ENCODE data around the gene ALG6.

ALG6 gene

DNA sequence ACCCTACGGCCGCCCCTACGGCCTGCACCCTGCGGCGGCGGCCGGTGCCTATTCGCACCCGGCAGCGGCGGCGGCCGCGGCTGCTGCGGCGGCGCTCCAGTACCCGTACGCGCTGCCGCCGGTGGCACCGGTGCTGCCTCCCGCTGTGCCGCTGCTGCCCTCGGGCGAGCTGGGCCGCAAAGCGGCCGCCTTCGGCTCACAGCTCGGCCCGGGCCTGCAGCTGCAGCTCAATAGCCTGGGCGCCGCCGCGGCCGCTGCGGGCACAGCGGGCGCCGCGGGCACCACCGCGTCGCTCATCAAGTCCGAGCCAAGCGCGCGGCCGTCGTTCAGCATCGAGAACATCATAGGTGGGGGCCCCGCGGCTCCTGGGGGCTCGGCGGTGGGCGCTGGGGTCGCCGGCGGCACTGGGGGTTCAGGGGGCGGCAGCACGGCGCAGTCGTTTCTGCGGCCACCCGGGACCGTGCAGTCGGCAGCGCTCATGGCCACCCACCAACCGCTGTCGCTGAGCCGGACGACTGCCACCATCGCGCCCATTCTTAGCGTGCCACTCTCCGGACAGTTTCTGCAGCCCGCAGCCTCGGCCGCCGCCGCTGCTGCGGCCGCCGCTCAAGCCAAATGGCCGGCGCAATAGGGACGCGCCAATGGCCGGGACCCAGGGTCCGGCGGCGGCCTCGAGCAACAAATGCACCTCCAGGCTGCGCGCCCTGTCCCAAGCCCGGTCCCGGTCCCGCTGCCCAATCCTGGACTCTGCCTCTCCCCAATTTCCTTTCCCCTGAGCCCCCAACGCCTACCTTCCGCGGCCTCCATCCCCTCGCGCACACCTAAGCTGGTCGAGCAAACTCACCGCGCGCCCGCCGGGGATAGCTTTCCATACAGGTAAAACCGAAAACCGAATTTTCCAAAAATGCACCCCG lies 43.3 kb upstream of the ALG6 start:
- Histone ChIP-seq H3K9me3 (ENCODE audit: insufficient read depth, low read depth, low read length) (no peaks in the 10 kb centered on the region), H3K4me3 (ENCODE audit: low read length) (peak overlapping the region; percentile 90), H3K27ac (ENCODE audit: low read length) (no peak overlapping the region), H3K36me3 (ENCODE audit: insufficient read depth, low read depth, low read length) (no peaks in the 10 kb centered on the region), H3K4me1 (ENCODE audit: insufficient read depth, low read length) (peaks cover 15% of the 10 kb centered on the region; the same call in 1 of the 2 replicates), H3K27me3 (ENCODE audit: insufficient read depth, low read length) (peaks cover 100% of the 10 kb centered on the region), H3K9ac (ENCODE audit: low read depth, low read length) (peak overlapping the region; percentile 65; the same call in 1 of the 2 replicates)

DNA sequence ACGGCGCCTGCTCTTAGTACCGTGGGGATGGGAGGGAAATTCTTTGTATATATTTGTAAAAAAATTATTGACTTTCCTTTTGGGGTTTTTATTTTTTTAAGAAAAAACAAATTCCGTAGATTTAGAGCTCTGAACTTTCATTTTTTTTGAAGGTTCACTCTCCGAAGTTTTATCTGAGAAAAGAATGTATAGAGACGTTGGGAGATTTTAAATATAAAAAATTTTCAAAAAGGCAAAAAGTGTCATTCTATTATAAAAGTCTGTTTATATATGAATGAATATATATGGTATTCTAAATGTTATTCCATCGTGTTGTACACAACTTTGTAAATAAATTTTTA lies 42.7 kb upstream of the ALG6 start:
- peak overlapping the region; percentile 65; the same call in 1 of the 2 replicates for H3K9ac ChIP-seq (ENCODE audit: low read depth, low read length)
- H3K4me1 ChIP-seq (ENCODE audit: insufficient read depth, low read length): peaks cover 17% of the 10 kb centered on the region; the same call in 1 of the 2 replicates
- H3K9me3 ChIP-seq (ENCODE audit: insufficient read depth, low read depth, low read length): no peaks in the 10 kb centered on the region
- H3K27me3 ChIP-seq (ENCODE audit: insufficient read depth, low read length): peaks cover 100% of the 10 kb centered on the region
- H3K36me3 ChIP-seq (ENCODE audit: insufficient read depth, low read depth, low read length): no peaks in the 10 kb centered on the region
- no peak overlapping the region for H3K27ac ChIP-seq (ENCODE audit: low read length)
- H3K4me3 ChIP-seq (ENCODE audit: low read length): peak overlapping the region; percentile 90

DNA sequence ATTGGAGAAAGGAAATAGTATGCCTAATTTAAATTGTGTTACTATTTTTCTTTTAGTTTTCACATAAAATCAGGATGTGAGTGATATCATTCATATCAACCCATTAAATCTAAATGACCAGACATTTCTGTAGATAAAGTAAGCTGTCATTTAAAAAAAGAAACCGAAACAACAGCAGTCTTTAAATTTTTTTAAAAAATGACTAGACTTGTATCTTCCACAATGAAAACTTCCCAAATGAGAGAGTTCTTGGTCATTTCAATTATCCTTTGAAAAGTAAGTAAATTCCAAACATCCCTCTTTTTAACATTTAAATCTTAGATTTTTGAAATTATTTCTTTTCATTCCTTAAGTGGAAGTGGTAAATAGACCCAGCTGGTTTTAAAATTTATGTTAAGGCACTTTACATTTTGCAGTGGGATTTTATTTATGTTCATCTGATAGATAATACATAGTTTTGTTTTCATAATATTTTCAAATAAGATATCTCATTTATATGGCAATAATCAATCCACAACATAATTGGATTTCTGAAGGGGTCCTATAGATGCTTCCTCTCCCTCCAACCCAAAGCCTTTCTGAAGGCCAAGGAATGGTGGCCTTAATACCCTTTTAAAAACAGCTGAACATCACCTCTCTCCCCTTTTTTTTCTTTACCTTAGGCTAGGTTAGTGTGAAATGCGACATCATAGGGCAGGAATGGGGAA lies 42.0 kb upstream of the ALG6 start:
- no peaks in the 10 kb centered on the region for H3K36me3 ChIP-seq (ENCODE audit: insufficient read depth, low read depth, low read length)
- peaks cover 17% of the 10 kb centered on the region; the same call in 1 of the 2 replicates for H3K4me1 ChIP-seq (ENCODE audit: insufficient read depth, low read length)
- peak overlapping the region; percentile 90 for H3K4me3 ChIP-seq (ENCODE audit: low read length)
- peak overlapping the region; percentile 15; the same call in 1 of the 2 replicates for H3K9ac ChIP-seq (ENCODE audit: low read depth, low read length)
- no peak overlapping the region for H3K27ac ChIP-seq (ENCODE audit: low read length)
- peaks cover 100% of the 10 kb centered on the region for H3K27me3 ChIP-seq (ENCODE audit: insufficient read depth, low read length)
- no peaks in the 10 kb centered on the region for H3K9me3 ChIP-seq (ENCODE audit: insufficient read depth, low read depth, low read length)

DNA sequence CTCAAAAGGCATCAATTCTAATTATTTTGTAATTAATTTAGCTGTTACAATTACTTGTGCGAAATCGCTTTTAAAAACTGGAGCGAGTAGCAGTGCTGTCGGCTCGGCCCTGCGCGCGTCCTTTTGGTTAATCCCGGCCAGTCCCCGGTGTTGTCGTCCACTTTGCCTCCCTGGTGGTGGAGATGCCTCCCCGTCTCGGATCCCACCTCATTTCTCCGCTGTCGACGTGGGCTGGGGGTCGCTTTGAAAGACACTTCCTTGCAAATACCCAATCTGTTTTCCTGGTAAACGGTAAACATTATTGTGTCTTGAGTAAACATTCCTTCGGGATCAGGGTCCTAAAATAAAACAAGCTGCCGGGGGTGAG lies 41.3 kb upstream of the ALG6 start:
- no peak overlapping the region for H3K27ac ChIP-seq (ENCODE audit: low read length)
- peak overlapping the region; percentile 90 for H3K4me3 ChIP-seq (ENCODE audit: low read length)
- peaks cover 19% of the 10 kb centered on the region; the same call in 1 of the 2 replicates for H3K4me1 ChIP-seq (ENCODE audit: insufficient read depth, low read length)
- H3K27me3 ChIP-seq (ENCODE audit: insufficient read depth, low read length): peaks cover 100% of the 10 kb centered on the region
- H3K9ac ChIP-seq (ENCODE audit: low read depth, low read length): peak overlapping the region; percentile 15; the same call in 1 of the 2 replicates
- H3K9me3 ChIP-seq (ENCODE audit: insufficient read depth, low read depth, low read length): no peaks in the 10 kb centered on the region
- no peaks in the 10 kb centered on the region for H3K36me3 ChIP-seq (ENCODE audit: insufficient read depth, low read depth, low read length)

- Histone ChIP-seq H3K4me3 (ENCODE audit: low read length) (peak overlapping the region; percentile 90), H3K9ac (ENCODE audit: low read depth, low read length) (peak overlapping the region; percentile 26; the same call in 1 of the 2 replicates), H3K27me3 (ENCODE audit: insufficient read depth, low read length) (peaks cover 100% of the 10 kb centered on the region), H3K4me1 (ENCODE audit: insufficient read depth, low read length) (peaks cover 21% of the 10 kb centered on the region; the same call in 1 of the 2 replicates), H3K9me3 (ENCODE audit: insufficient read depth, low read depth, low read length) (no peaks in the 10 kb centered on the region), H3K36me3 (ENCODE audit: insufficient read depth, low read depth, low read length) (no peaks in the 10 kb centered on the region), H3K27ac (ENCODE audit: low read length) (no peak overlapping the region)
Measured at GRCh38 chr1:63326473-63327380, 40.7 kb upstream of the ALG6 start.

GRCh38 chr1:63327417-63328054 lies 39.9 kb upstream of the ALG6 start:
- Histone ChIP-seq H3K9ac (ENCODE audit: low read depth, low read length) (peak overlapping the region; percentile 26; the same call in 1 of the 2 replicates), H3K9me3 (ENCODE audit: insufficient read depth, low read depth, low read length) (no peaks in the 10 kb centered on the region), H3K27me3 (ENCODE audit: insufficient read depth, low read length) (peaks cover 100% of the 10 kb centered on the region), H3K4me1 (ENCODE audit: insufficient read depth, low read length) (peaks cover 27% of the 10 kb centered on the region; the same call in 1 of the 2 replicates), H3K4me3 (ENCODE audit: low read length) (peak overlapping the region; percentile 90; the same call in 1 of the 2 replicates), H3K27ac (ENCODE audit: low read length) (no peak overlapping the region), H3K36me3 (ENCODE audit: insufficient read depth, low read depth, low read length) (no peaks in the 10 kb centered on the region)

DNA sequence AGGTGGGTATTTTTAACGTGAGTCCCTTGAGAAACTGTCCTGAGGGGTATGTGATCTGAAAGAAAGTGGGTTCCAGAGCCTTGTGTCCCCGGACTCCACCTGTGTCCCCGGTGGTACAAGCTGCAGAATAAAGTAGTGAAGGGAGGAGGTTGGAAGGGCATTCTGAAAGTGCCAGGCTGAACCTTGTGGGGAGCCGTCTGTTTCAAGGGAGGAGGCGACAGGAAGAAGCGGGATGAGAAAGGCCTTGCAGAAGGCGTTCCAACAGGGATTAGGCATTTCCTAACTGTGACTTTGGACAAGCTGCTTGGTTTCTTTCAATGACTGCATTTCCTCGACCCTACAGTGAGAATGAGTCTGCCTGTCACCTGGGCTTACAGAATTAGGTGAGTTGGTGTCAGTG lies 39.3 kb upstream of the ALG6 start:
- no peaks in the 10 kb centered on the region for H3K36me3 ChIP-seq (ENCODE audit: insufficient read depth, low read depth, low read length)

DNA sequence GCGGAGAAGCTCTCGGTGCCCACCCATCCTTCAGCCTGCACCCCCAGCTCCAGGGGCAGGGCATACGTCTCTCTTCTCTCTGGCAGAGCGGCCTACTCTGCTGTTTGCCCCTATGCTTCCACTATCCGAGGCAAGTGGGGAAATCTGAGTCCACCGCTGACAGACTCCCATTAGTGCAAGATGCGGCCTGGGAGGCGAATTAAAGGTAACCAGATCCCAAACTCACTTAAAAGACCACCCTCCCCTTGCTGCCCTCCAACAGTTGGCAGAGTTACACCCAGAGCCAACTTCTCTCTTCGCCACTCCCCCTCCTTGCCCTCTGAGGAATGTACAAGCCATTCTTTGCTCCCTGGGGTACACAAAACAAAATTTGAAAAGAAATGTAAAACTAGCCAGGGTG lies 38.6 kb upstream of the ALG6 start:
- Histone ChIP-seq H3K9me3 (ENCODE audit: insufficient read depth, low read depth, low read length) (no peaks in the 10 kb centered on the region), H3K27me3 (ENCODE audit: insufficient read depth, low read length) (peaks cover 98% of the 10 kb centered on the region), H3K36me3 (ENCODE audit: insufficient read depth, low read depth, low read length) (no peaks in the 10 kb centered on the region), H3K9ac (ENCODE audit: low read depth, low read length) (no peak overlapping the region), H3K4me1 (ENCODE audit: insufficient read depth, low read length) (peaks cover 27% of the 10 kb centered on the region; the same call in 1 of the 2 replicates), H3K4me3 (ENCODE audit: low read length) (peak overlapping the region; percentile 63; the same call in 1 of the 2 replicates), H3K27ac (ENCODE audit: low read length) (no peak overlapping the region)

More for the DNA sequence above, 39.3 kb upstream of the ALG6 start:
- Histone ChIP-seq H3K27ac (ENCODE audit: low read length) (no peak overlapping the region), H3K4me1 (ENCODE audit: insufficient read depth, low read length) (peaks cover 27% of the 10 kb centered on the region; the same call in 1 of the 2 replicates), H3K9ac (ENCODE audit: low read depth, low read length) (no peak overlapping the region), H3K27me3 (ENCODE audit: insufficient read depth, low read length) (peaks cover 100% of the 10 kb centered on the region), H3K4me3 (ENCODE audit: low read length) (no peak overlapping the region), H3K9me3 (ENCODE audit: insufficient read depth, low read depth, low read length) (no peaks in the 10 kb centered on the region)

DNA sequence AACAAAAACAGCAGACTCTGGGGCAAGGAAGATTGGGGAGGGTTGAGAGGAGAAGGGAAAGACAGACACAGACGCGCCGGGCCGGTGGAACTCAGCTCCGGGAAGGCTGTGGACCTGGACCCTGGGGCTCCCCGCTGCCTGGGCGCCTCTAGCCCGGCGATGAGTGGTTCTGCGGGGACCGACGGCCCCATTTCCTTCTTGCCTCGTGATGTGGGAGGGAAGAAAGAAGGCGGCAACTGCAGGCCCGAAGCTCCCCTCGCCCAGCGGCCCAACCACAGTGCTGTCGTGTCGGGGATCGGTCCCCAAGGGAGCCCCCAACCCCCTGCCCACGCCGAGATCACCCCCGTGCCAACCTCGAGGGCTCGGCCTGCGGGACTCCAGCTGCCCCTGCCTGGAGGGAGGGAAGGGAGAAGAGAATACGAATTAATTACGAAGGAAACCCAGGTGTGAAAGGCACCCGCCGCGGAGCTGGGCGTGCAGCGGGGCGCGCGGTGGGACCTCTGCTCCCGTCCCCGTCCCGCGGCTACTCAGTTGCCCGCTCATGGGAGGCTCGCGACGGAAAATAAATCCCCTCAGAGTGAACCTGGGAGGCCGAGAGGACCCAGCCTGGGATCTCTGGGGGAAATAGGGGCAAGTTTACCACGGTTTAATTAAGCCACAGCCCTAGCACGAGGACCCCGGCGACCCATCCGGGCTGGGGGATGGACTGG lies 37.7 kb upstream of the ALG6 start:
- H3K9ac ChIP-seq (ENCODE audit: low read depth, low read length): peak overlapping the region; percentile 5; the same call in 1 of the 2 replicates
- peak overlapping the region; percentile 63 for H3K4me3 ChIP-seq (ENCODE audit: low read length)
- peaks cover 93% of the 10 kb centered on the region for H3K27me3 ChIP-seq (ENCODE audit: insufficient read depth, low read length)

DNA sequence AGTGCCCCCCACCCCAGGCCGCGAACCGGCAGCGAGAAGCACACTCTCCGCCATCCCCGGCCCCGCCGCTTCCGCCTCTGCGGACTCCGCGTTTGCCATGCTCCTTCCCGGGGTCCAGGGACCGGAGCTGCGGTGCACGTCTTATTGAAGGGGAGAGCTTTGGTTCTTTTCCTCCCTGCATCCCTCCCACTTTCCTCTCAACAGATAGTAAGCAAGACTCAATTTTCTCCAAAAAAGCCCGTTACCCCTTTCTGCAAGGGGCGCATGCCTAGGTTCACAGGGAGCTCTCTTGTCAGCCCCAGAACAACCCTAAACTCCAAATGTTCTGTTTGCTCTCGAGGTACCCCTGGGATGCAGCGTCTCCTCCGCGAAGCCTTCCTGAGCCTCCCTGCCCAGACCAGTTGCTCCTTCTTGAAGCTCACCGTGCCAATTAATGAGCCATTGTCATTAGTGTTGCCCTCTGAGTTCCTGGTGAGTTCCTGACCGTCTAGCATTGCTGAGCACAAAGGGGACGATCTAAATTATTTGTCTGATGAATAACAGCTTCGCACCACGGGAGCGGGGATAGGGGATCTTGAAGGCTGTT lies 37.0 kb upstream of the ALG6 start:
- no peaks in the 10 kb centered on the region for H3K36me3 ChIP-seq (ENCODE audit: insufficient read depth, low read depth, low read length)
- H3K4me1 ChIP-seq (ENCODE audit: insufficient read depth, low read length): peaks cover 27% of the 10 kb centered on the region; the same call in 1 of the 2 replicates
- no peaks in the 10 kb centered on the region for H3K9me3 ChIP-seq (ENCODE audit: insufficient read depth, low read depth, low read length)
- peak overlapping the region; percentile 63 for H3K4me3 ChIP-seq (ENCODE audit: low read length)
- peaks cover 90% of the 10 kb centered on the region for H3K27me3 ChIP-seq (ENCODE audit: insufficient read depth, low read length)
- no peak overlapping the region for H3K27ac ChIP-seq (ENCODE audit: low read length)
- peak overlapping the region; percentile 5; the same call in 1 of the 2 replicates for H3K9ac ChIP-seq (ENCODE audit: low read depth, low read length)

More for the DNA sequence above, 37.7 kb upstream of the ALG6 start:
- Histone ChIP-seq H3K9me3 (ENCODE audit: insufficient read depth, low read depth, low read length) (no peaks in the 10 kb centered on the region), H3K4me1 (ENCODE audit: insufficient read depth, low read length) (peaks cover 27% of the 10 kb centered on the region; the same call in 1 of the 2 replicates), H3K27ac (ENCODE audit: low read length) (no peak overlapping the region), H3K36me3 (ENCODE audit: insufficient read depth, low read depth, low read length) (no peaks in the 10 kb centered on the region)

All from iPS-20b (cell line).